B cell (primary cell): Measurements from ENCODE around the gene ELAVL2. TPM values are rescaled to one million over a fixed set of nuclear protein-coding genes. Genes with fewer than 3 reads are reported as not detected.

ENCODE experiments used
- ATAC-seq: fragments of 200-7000 bp; cut with Tn5 transposase; one replicate; pipeline ENCODE4 v1.10.0; 2021; ENCODE audit warnings: low read depth, mild to moderate bottlenecking, moderate number of reproducible peaks, moderate library complexity
- CTCF ChIA-PET: fragments of 350-600 bp; sonication (Branson Sonifier 250); formaldehyde crosslinking; loops from one replicate; lab custom pipeline; 2021; ENCODE audit warnings: antibody characterized with exemption, inconsistent platforms; lab: Charles Lee
- POLR2A ChIA-PET: fragments of 350-600 bp; sonication (Branson Sonifier 250); formaldehyde crosslinking; loops from one replicate; lab custom pipeline; 2021; ENCODE audit warnings: antibody characterized with exemption; lab: Charles Lee
- DNase-seq: peaks from one replicate; pipeline ENCODE4 v3.0.0; 2013
- H2AFZ ChIP-seq: 2 replicates; pipeline ENCODE4 v1.6.1; 2012; ENCODE audit warnings: mild to moderate bottlenecking, low read depth, low read length; ENCODE audit not compliant: insufficient read depth, poor library complexity, severe bottlenecking
- H3K27ac ChIP-seq, 2 donors: 1 replicate in 1 of 2; 2 replicates in 1 of 2; pipeline ENCODE4 v1.5.1; 2012 to 2013; ENCODE audit warnings: low read length in 2 of 2, mild to moderate bottlenecking in 2 of 2, moderate library complexity in 1 of 2
- H3K27me3 ChIP-seq, 4 experiments: fragments of 200-600 bp in 1 of 4; sonication (generic) in 1 of 4; replicated peaks in 1 of 4; 1 replicate in 2 of 4; 2 replicates in 2 of 4; pipeline versions ENCODE4 v1.6.1 to v1.7.0; 2013 to 2016; ENCODE audit warnings: low read length in 3 of 4, mild to moderate bottlenecking in 2 of 4, mixed read lengths in 1 of 4, moderate library complexity in 1 of 4; ENCODE audit not compliant: insufficient read depth in 4 of 4, control insufficient read depth in 3 of 4; ENCODE audit errors: control extremely low read depth in 1 of 4
- H3K36me3 ChIP-seq, 2 experiments: replicated peaks in 1 of 2; 1 replicate in 1 of 2; 2 replicates in 1 of 2; pipeline versions ENCODE4 v1.6.1 to v1.7.1; 2013; ENCODE audit warnings: low read length in 1 of 2; ENCODE audit not compliant: insufficient read depth in 2 of 2, control insufficient read depth in 1 of 2; ENCODE audit errors: control extremely low read depth in 1 of 2, extremely low read depth in 1 of 2
- H3K4me1 ChIP-seq, 2 donors: fragments of 200-600 bp in 1 of 2; sonication (generic) in 1 of 2; 1 replicate in 1 of 2; 2 replicates in 1 of 2; pipeline versions ENCODE4 v1.5.1 to v1.6.1; 2013 to 2017; ENCODE audit warnings: low read length in 2 of 2; ENCODE audit not compliant: control insufficient read depth in 2 of 2, insufficient read depth in 2 of 2
- H3K4me2 ChIP-seq: replicated peaks from 2 replicates; pipeline ENCODE3; 2012; ENCODE audit warnings: mild to moderate bottlenecking, low read depth, low read length; ENCODE audit not compliant: poor library complexity, severe bottlenecking
- H3K4me3 ChIP-seq, 5 experiments: fragments of 200-600 bp in 1 of 5; sonication (generic) in 1 of 5; 1 replicate in 3 of 5; 2 replicates in 2 of 5; pipeline versions ENCODE4 v1.5.1 to v1.7.0; 2011 to 2016; ENCODE audit warnings: low read length in 4 of 5, mild to moderate bottlenecking in 4 of 5, low read depth in 2 of 5, control low read depth in 1 of 5, moderate library complexity in 1 of 5; ENCODE audit not compliant: insufficient read depth in 1 of 5; ENCODE audit errors: control extremely low read depth in 1 of 5, extremely low read depth in 1 of 5
- H3K79me2 ChIP-seq: fragments of 200-600 bp; sonication (generic); one replicate; pipeline ENCODE4 v1.6.0; 2016; ENCODE audit warnings: low read length; ENCODE audit not compliant: control insufficient read depth, insufficient read depth
- H3K9ac ChIP-seq: fragments of 200-600 bp; sonication (generic); 2 replicates; pipeline ENCODE4 v1.6.1; 2017; ENCODE audit warnings: mild to moderate bottlenecking, low read length, moderate library complexity
- H3K9me3 ChIP-seq, 3 donors: one replicate each; pipeline versions ENCODE4 v1.6.1 to v1.7.1; 2013; ENCODE audit warnings: low read length in 2 of 3; ENCODE audit not compliant: control insufficient read depth in 2 of 3, insufficient read depth in 1 of 3; ENCODE audit errors: control extremely low read depth in 1 of 3
- H4K20me1 ChIP-seq: 2 replicates; pipeline ENCODE4 v1.6.0; 2012; ENCODE audit warnings: mild to moderate bottlenecking, low read length; ENCODE audit not compliant: insufficient read depth, control insufficient read depth, poor library complexity, severe bottlenecking
- H3K27ac Mint-ChIP-seq: one replicate; pipeline ENCODE4 v1.8.0; 2021; ENCODE audit warnings: mixed read lengths
- H3K27me3 Mint-ChIP-seq: one replicate; pipeline ENCODE4 v1.8.0; 2021; ENCODE audit warnings: mixed read lengths
- H3K4me1 Mint-ChIP-seq: one replicate; pipeline ENCODE4 v1.8.0; 2021; ENCODE audit warnings: mixed read lengths
- H3K4me3 Mint-ChIP-seq: one replicate; pipeline ENCODE4 v1.8.0; 2021; ENCODE audit warnings: mixed read lengths
- H3K9me3 Mint-ChIP-seq: one replicate; pipeline ENCODE4 v1.8.0; 2022; ENCODE audit warnings: mixed read lengths; ENCODE audit not compliant: insufficient read depth
- EZH2 ChIP-seq: IDR thresholded peaks from 2 replicates; pipeline ENCODE4 v1.6.1; 2012; ENCODE audit warnings: borderline replicate concordance, low read depth, mild to moderate bottlenecking, moderate library complexity, low read length; ENCODE audit not compliant: insufficient read depth, poor library complexity, severe bottlenecking
- WGBS: methylation state at CpG from one replicate; pipeline ENCODE4 v1.1.5; 2013; ENCODE audit warnings: missing lambda C conversion rate; ENCODE audit not compliant: insufficient coverage; 5-methylcytosine and 5-hydroxymethylcytosine counted together
- intact Hi-C: fragments of 100-400 bp; cut with micrococcal nuclease; formaldehyde crosslinking; loops from one replicate; pipeline ENCODE4 v1.10.0; 2022
- polyA plus RNA-seq: library from polyadenylated mRNA; depleted of rRNA; stranded (reverse); fragments of >200 nt; gene quantifications from 2 replicates; pipeline ENCODE4 v1.2.3, GENCODE V29; 2012
- total RNA-seq, 2 donors: library from RNA; stranded (reverse); fragments of 120-200 nt in 1 of 2; gene quantifications; 1 replicate in 1 of 2; 2 replicates in 1 of 2; pipeline versions ENCODE4 v1.2.3 to v1.2.4, GENCODE V29; 2013 to 2022
- TF ChIP-seq, protein P1 (sequence below): fragments of 200-600 bp; IDR thresholded peaks from one replicate; pipeline ENCODE4 v1.8.0; 2022; ENCODE audit warnings: antibody characterized with exemption, mild to moderate bottlenecking

The ELAVL2 gene
- total and polyA plus RNA-seq, 2 donors (not counting 1 experiment from before 2014, with no cell fraction given): not detected

DNA sequence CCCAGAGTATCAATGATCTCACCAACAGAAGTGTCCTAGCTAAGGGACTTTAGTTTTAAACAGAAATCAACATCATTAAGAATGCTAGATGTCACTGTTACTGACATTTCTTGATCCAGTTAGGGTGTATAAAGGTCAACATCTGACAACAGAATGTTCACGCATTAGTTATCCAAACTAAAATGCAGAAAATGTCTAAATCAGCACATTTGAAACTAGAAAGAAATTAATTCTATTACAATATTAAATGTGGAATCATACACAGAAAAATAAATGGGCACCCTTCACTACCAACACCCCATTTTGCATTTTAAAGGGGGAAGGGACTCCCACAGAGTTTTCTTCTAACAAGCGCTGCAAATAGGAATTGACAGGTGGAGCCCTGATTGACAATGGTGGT, 24.5 kb downstream of the ELAVL2 start:
- H3K4me1 ChIP-seq: no peaks in the 10 kb centered on the region
- CTCF ChIA-PET: no interaction called here
- Mint-ChIP-seq H3K9me3 (peaks cover 2% of the 10 kb centered on the region), H3K27me3 (no peaks in the 10 kb centered on the region), H3K27ac (no peak overlapping the region), H3K4me1 (no peaks in the 10 kb centered on the region), H3K4me3 (no peak overlapping the region)
- no peak overlapping the region for H3K4me3 ChIP-seq
- intact Hi-C loops: no loop called here
- no peak overlapping the region for H3K4me2 ChIP-seq
- no peak for DNase-seq
- H3K36me3 ChIP-seq: no peaks in the 10 kb centered on the region
- H3K9me3 ChIP-seq: no peaks in the 10 kb centered on the region
- POLR2A ChIA-PET: no interaction called here
- no CpG with 5 or more reads among the region's 2 CpGs for WGBS
- ATAC-seq: no peak
- no peak overlapping the region for H3K27ac ChIP-seq
- no peaks in the 10 kb centered on the region for H3K79me2 ChIP-seq
- H3K27me3 ChIP-seq: no peaks in the 10 kb centered on the region
- no peak overlapping the region for H2AFZ ChIP-seq
- H4K20me1 ChIP-seq: no peaks in the 10 kb centered on the region
- TF ChIP-seq, protein P1, sequence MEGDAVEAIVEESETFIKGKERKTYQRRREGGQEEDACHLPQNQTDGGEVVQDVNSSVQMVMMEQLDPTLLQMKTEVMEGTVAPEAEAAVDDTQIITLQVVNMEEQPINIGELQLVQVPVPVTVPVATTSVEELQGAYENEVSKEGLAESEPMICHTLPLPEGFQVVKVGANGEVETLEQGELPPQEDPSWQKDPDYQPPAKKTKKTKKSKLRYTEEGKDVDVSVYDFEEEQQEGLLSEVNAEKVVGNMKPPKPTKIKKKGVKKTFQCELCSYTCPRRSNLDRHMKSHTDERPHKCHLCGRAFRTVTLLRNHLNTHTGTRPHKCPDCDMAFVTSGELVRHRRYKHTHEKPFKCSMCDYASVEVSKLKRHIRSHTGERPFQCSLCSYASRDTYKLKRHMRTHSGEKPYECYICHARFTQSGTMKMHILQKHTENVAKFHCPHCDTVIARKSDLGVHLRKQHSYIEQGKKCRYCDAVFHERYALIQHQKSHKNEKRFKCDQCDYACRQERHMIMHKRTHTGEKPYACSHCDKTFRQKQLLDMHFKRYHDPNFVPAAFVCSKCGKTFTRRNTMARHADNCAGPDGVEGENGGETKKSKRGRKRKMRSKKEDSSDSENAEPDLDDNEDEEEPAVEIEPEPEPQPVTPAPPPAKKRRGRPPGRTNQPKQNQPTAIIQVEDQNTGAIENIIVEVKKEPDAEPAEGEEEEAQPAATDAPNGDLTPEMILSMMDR: no peak
- no peak for TF ChIP-seq EZH2
- no peak overlapping the region for H3K9ac ChIP-seq

DNA sequence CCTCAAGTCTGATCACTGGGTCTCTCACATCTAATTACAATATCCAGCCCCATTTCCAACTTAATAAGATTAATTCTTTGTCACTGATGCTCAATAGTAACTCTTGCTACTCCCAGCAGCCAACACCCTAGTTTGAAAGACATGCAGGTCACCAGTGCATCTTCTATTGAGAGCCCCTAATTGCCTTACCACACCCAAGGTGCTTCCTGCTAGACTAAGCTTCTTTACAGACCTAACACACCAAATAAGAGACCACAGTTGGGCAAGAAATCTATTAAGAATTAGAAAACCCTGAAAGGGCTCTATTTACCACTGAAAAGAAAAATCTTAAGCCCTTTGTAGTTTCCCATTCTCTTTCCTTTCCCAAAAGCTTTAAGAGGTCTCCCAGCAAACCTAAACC, 26.5 kb downstream of the ELAVL2 start:
- POLR2A ChIA-PET: no interaction called here
- Histone ChIP-seq H3K36me3 (no peaks in the 10 kb centered on the region), H3K4me3 (no peak overlapping the region), H3K9me3 (peaks cover 0 to 3% (median 0%) of the 10 kb centered on the region in 3 donors), H2AFZ (no peak overlapping the region), H3K27me3 (no peaks in the 10 kb centered on the region), H4K20me1 (no peaks in the 10 kb centered on the region), H3K4me1 (no peaks in the 10 kb centered on the region), H3K27ac (no peak overlapping the region), H3K9ac (no peak overlapping the region), H3K4me2 (no peak overlapping the region), H3K79me2 (no peaks in the 10 kb centered on the region)
- intact Hi-C loops: no loop called here
- H3K4me3 Mint-ChIP-seq: no peak overlapping the region
- H3K4me1 Mint-ChIP-seq: no peaks in the 10 kb centered on the region
- ATAC-seq (no peak), DNase-seq (no peak)
- no peaks in the 10 kb centered on the region for H3K27me3 Mint-ChIP-seq
- TF ChIP-seq, protein P1: no peak
- no peak for TF ChIP-seq EZH2
- H3K27ac Mint-ChIP-seq: no peak overlapping the region
- H3K9me3 Mint-ChIP-seq: peaks cover 2% of the 10 kb centered on the region
- CTCF ChIA-PET: no interaction called here
